GM19468 (cell line): ENCODE results near the gene TCF23.
"Not testable (repeated sequence)": the region's sequence is repeated elsewhere in the genome, so short reads cannot be mapped to it uniquely, and the experiment has no call there.

Experiments
- ATAC-seq: cut with Tn5 transposase; IDR thresholded peaks from one replicate; pipeline ENCODE4 v1.9.1; 2021; ENCODE audit warnings: mild to moderate bottlenecking, moderate library complexity, moderate number of reproducible peaks; ENCODE audit not compliant: unreplicated experiment; ENCODE audit errors: extremely low read depth

Gene TCF23

GRCh38 chr2:27182346-27182745 lies 33.5 kb downstream of the TCF23 start:
- no peak for ATAC-seq

DNA sequence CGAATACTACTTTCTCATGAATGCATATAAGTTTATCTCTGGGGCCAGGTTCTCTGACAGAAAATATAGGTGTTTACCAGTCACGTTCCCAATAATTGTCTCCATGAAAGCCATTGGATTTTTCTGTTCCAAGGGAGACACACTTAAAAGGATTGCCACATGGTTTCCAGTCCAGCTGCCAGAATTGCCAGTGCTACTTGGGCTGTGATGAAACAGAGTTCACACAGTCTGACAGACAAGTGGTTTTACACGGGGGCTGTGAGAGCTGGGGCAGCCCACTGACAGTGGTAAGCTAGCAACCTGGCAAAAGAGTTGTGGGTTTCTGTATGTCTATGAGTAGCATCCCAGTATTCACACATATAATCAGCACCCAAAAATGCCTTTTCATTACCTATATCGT lies 35.3 kb downstream of the TCF23 start:
- ATAC-seq = no peak

- no peak for ATAC-seq
Measured at GRCh38 chr2:27185331-27186026, 36.7 kb downstream of the TCF23 start.

DNA sequence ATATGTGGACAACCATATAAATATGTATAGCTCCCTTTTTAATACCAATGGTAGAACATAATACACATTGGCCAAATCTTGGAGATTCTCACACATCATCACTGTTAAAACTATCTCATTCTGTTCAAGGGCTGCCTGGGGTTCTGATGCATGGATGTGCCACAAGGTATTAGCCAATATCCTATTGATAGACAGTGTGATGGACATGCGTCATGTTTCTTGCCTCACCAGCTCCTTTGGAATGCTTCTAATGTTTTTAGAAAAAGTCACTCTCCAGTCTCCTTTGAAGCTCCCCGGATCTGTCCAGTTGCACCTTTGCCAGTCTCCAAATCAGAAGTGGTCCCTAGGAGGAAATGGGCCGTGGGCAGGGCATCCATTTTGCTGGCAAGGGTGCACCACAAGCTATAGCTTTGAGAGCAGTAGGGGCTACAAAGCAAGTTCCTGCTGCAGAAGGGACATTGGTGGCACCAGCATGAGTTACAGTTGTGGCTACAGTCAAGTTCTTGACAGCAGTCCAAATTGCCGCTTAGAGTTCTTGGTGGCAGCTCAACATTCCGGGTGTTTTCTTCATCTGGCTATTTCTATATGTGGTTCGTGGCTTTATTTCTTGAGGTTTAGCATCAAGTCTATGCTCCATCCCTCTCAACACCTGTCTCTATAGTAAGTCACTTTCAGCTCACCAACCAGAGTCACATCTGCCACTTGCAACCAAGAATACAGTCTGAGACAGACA lies 38.0 kb downstream of the TCF23 start:
- ATAC-seq = no peak

DNA sequence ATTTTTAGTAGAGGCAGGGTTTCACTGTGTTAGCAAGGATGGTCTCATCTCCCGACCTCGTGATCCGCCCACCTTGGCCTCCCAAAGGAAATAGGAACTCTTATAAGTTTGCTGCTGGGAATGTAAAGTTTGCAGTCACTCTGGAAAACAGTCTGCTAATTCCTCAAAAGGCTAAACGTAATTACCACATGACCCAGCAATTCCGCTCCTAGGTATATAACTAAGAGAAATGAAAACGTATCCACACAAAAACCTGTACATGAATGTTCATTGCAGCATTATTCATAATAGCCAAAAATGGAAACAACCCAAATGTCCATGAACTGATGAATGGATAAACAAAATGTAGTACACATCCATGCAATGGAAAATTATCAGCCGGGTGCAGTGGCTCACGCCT lies 41.2 kb downstream of the TCF23 start:
- ATAC-seq = no peak

DNA sequence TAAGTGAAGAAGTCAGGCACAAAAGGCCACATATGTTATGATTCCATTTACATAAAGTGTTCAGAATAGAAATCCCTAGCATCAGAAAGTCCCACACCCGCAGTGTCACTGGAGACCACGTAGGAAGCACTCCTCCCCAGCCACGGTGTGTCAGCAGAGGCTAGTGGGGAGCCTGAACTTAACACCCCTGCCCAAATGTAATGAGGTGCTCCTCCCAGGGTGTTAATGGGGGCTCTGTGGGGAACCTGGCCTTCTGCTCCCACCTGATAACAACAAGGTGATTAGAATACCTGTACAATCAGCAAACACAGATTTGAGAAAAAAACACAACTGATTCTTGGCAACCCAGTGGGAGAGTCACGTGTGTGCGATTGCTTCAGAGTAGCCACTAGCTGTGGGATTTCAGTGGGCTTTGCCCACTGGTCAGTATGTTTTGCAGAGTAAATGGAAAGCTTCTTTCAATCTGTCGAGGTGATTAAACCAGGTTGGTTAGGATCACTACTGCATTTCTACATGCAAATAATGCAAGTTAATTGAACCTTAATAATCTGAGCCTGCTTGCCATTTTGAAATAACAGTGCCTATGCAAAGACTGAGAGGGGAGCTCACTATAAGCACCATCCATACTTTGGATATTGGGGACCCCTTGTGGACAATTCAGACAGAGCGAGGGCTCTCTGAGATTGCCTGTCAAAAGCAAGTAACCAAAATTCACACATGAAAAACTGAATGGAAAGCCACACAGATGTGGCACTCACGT lies 42.4 kb downstream of the TCF23 start:
- ATAC-seq = no peak

DNA sequence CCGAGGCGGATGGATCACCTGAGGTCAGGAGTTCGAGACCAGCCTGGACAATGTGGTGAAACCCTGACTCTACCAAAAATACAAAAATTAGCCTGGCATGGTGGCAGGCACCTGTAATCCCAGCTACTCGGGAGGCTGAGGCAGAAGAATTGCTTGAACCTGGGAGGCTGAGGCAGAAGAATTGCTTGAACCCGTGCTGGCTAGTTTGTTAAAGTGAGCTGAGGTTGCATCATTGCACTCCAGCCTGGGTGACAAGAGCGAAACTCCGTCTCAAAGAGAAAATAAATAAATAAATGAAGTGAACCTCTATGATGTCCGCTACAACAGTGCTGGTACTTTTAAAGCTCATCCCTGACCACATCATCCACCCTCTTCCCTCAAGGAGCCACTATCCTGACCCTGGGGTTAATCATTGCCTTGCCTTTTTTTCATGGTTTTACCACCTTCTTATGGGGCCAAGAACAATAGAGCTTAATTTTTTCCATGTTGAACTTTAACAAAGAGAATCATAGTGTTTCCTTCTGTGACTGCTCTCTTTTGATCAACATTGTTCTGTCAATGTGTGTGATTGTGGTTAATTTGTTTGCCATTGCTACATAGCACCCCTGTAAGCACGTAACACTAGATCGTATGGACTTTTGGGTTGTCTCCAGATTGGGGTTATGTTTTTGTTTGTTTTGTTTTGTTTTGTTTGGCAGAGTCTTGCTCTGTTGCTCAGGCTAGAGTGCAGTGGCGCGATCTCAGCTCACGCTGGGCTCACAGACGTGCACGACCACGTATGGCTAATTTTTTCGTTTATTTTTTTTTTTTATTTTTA lies 45.9 kb downstream of the TCF23 start:
- no peak for ATAC-seq

DNA sequence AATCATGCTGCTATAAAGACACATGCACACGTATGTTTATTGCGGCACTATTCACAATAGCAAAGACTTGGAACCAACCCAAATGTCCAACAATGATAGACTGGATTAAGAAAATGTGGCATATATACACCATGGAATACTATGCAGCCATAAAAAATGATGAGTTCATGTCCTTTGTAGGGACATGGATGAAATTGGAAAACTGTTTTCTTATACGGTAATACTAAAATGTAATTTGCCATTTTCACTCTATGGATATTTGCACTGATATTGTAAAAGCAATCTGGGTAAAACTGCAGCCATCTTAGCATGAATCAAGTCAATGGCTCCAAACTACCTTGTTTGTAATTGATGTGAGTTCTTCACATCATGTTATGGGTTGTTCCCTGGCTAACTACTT lies 47.0 kb downstream of the TCF23 start:
- not testable (repeated sequence) for ATAC-seq

DNA sequence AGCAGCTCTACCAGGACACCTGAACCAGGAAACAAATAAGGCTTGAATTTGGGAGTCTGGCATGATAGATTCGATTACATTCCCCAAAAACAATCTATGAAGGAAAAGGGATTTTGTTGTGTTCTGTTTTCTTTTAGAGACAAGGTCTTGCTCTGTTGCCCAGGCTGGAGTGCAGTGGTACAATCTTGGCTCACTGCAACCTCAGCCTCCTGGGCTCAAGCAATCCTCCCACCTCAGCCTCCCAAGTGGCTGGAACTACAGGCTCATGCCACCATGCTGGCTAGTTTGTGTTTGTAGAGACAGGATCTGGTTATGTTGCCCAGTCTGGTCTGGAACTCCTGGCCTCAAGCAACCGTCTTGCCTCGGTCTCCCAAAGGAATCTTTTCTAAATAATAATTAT lies 49.3 kb downstream of the TCF23 start:
- not testable (repeated sequence) for ATAC-seq

GRCh38 chr2:27198627-27199026 lies 49.8 kb downstream of the TCF23 start:
- ATAC-seq = no peak

DNA sequence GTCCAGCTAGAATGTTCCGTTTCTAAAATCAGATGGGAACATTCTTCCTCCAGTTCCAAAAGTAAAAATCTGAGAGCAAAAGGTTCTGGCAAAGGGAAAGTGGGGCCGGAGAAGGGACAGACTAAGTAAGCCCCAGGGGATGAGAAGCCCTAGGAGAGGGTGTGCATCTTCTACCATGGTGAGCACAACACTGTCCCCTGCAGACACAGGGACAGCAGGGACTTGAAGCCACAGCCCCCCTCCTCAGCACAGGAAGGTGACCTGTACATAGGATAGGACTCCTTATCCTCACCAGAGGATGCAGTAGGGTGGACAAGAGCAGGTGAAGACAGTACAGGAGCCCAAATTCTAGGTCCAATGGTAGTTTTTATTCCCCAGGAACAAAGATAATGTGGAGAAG lies 50.4 kb downstream of the TCF23 start:
- no peak for ATAC-seq

GRCh38 chr2:27201675-27202074 lies 52.9 kb downstream of the TCF23 start:
- no peak for ATAC-seq

- no peak for ATAC-seq
Measured at GRCh38 chr2:27202854-27203253, 54.0 kb downstream of the TCF23 start.

DNA sequence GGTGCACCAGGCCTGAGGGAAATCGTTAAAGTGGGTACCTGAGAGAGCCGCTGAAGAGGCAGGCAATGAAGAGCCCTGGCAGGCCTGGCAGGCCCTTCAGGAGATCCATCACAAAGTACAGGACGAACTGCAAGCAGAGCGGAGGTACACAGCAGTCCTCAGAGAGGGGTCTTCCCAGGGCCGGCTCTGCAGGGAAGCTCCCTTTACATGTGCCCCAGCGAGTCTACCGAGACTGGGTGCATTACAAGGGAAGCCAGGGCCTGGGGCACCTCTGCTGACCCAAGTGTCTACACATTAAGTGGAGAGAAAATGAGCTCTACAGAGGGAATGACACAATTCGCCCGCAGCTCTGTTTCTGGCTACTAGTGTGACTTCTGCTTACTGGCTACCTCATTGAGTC lies 54.9 kb downstream of the TCF23 start:
- no peak for ATAC-seq

GRCh38 chr2:27204566-27204965 lies 55.8 kb downstream of the TCF23 start:
- ATAC-seq = no peak

DNA sequence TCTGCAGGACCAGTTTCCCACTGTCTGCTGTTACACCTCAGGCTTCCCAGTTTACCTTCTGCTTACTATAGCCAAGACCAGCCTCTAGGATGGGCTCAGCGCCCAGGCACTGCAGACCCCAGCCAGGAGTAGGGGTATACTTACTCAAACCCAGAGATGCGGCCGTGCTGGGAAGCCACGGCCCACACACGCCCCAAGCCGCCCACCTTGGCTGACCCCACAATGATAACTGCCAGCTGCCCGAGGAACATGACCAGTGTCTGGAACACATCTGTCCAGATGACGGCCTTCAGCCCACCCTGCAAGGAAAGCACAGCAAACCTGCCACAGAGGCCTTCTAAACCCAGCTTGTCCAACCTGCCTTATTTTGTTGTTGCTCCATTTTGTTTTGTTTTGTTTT lies 56.4 kb downstream of the TCF23 start:
- ATAC-seq = no peak

GRCh38 chr2:27206346-27206745 lies 57.5 kb downstream of the TCF23 start:
- ATAC-seq = no peak
